NCI-H524 (cell line): ENCODE data around the gene MLLT10.

Experiments used
- DNase-seq, 2 experiments: peaks; one replicate each; lab custom pipeline; 2025; lab: John Stamatoyannopoulos, UW

The MLLT10 gene

DNA sequence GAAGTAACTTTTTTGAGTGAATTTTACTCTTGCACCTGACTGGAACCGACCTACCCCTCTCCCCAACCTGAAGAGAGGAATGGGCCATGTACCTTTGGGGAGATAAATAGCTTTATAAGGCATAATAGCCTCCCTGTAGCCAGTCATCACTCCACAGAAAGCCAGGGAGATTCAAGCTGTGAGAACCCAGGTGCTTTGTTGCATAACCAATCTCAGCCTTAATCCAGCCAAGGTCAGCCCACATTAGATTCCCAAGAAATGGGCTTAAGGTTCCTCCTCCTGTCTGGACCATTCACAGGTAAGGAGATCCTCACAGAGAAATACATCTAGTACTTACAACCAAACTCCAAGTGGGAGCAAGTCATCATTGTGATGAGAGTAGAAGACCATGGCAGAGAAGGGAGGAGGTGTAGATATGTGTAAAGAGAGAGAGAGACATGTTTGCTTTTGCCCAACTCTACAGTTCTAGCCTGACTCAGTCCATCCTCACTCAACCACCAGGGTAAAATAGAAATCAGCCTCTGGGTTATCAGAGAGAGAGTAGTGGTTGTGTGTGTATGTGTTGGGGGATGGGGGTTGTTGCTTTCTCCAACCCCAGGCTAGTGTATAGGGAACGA lies 32.2 kb upstream of the MLLT10 start:
- DNase-seq = no peak

DNA sequence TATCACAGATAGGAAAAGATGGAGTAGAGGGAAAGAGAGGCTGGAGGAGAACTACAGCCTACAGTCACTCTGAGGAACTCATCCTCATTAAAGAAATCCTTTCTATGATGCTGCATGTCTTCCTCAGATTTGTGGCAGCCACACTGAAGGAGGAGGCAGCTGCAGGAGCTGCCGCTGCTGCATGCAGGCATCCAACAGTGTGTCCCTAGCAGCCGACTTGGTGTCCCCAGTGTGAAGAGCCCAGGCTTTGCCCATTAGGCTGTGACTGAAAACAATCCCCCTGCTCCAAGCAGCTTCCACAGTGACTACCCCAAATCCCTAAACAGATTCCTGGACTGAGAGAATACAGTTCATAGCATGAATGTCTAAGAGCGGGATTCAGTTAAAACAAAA lies 31.7 kb upstream of the MLLT10 start:
- no peak for DNase-seq

DNA sequence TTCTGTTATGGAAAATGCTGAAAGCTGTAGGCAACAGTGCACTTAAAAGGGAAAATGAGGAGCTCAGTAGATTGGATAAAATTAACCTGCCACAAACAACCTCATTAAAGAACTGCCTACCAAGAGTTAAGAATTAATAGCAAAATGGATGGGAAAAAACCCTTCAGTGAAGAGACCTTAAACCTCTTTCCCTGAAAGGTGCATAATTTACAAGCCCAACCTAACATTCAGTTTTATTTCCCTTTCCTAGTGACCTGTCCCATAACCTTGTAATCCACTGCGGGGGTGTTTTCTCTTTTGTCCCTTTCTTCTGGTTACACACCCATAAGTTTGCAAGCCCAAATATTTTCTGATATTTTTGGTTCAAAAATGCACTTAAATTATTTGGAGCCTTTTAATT lies 30.5 kb upstream of the MLLT10 start:
- no peak for DNase-seq

DNA sequence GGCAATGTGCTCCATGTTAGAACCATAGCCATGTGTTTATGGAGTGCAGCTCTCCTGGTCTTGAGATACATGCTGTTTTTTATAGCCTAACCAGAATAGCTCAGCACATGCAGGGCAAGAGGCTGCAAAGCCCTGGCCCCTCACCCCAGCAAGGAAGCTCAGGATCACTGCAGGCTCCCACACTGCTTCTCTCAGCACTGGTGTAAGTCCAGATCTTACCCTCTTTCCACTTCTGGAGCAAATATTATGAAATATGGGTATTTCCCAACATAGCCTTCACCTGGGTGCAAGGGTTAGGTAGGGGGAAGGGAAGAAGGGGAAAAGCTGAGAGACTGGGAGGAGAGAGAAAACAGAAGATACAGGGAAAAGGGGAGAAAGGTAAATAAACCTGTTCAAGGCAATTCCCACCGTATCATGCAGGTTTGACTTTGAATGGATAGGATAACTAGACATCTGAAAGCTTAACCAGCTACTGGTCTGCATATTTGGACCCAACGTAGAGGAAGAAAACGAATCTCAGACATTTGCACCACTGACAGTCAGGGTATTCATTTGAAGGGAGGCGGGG lies 28.2 kb upstream of the MLLT10 start:
- no peak for DNase-seq

DNA sequence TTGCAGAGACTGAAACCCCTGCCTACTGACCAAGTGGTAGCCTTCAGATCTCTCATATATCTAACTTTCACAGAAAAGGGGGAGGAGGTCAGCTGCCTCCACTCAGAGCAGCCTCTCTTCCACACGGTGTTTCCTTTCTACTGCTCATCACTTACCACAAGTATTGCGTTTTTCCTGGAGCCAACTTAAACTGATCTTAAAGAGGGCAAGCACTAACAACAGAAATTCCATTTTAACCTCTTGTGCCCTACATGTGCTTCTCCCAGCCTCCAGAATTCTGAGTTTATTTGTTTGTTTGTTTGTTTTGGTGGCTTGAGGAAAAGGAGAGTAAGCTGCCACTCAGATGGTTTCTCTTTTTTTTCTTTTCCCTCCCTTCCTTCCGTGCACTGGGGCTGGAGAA lies 27.7 kb upstream of the MLLT10 start:
- no peak for DNase-seq

DNA sequence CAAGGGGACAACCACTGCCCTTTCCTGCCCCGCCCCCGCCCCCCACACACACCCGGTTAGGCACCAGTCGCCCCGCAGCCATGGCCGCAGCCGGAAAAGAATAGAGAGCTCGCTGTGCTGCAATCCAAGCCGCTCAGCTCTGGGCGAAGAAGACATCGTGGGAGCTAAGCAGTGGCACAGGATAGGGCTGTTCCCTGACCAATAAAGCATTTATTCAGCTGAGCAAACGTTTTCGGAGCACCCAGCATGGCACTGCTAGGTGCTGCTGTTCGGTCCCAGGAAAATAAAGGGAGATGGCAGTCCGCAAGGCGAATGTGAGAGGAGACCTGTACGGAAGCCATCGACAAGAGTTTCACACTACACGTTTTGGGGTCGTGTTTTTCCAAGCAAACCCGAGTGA lies 26.9 kb upstream of the MLLT10 start:
- no peak for DNase-seq

DNA sequence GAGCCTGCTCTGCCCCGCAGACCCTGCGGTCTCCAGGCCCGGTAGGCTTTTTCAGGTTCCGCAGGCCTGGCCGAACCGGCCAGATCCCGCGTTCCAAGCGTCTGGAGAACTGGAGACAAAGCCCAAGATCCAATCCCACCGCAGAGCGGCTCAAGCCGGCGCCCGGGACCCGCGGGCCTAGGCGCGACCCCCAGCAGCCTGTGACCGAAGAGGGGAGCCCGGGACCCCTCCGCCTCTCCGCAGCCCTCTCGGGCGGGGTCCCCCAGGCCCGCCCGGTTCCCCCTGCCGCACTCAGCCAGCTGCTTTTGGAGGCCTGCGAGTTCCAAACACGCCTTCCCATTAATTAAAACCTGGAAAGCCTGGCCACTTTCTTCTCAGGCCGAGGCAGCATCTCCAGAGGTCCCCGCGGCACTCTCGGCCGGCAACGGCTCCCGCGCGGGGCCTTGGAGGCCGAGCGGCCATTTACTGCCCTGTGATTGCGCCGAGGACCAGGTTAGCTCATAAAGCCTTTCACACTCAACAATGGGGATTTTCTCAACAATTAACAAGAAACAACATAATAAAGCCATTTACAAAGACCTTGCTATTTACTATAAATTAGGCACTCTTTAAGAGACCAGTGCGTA lies 25.2 kb upstream of the MLLT10 start:
- no peak for DNase-seq

DNA sequence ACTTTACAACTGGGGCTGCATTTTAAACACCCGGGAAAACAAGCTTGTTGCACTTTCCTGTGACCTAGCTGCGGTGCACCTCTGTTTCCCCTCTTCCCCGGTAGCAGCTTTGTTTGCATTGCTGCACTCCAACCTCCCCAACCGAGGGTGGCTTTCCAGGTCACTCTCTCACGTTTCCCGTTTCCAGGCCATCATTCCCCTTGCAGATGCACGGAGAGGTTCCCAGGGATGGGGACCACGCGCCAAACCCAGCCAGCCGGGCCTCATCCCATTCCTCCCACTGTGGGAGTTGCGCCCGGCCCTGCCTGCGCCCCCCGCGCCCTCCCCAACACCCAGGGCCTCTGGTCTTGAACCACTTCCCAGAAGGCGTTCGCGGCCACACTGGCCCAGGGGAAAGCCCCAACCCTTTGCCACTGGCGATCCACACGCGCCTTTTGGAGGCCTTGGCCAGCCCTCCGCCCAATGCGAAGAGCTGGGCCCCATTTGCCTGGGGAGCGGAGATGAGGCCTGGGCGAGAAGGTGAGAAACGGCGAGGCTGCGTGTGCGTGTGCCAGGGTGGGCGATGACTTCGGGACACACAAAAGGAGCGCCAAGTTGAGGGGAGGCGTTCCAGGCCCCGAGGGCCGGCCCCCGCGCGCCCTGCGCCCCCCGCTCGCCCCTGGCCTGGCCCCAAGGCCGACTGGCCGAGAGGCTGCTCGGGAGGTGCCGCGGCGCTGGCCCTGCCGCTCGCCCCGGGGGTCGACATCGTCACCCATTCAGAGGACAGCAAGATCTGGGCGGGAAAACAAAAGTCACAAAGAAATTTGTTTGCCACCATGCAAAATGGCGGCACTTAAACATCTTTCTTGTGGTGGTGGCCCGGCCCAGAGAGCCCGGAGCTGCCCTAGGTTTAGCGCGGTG lies 24.4 kb upstream of the MLLT10 start:
- DNase-seq = no peak

DNA sequence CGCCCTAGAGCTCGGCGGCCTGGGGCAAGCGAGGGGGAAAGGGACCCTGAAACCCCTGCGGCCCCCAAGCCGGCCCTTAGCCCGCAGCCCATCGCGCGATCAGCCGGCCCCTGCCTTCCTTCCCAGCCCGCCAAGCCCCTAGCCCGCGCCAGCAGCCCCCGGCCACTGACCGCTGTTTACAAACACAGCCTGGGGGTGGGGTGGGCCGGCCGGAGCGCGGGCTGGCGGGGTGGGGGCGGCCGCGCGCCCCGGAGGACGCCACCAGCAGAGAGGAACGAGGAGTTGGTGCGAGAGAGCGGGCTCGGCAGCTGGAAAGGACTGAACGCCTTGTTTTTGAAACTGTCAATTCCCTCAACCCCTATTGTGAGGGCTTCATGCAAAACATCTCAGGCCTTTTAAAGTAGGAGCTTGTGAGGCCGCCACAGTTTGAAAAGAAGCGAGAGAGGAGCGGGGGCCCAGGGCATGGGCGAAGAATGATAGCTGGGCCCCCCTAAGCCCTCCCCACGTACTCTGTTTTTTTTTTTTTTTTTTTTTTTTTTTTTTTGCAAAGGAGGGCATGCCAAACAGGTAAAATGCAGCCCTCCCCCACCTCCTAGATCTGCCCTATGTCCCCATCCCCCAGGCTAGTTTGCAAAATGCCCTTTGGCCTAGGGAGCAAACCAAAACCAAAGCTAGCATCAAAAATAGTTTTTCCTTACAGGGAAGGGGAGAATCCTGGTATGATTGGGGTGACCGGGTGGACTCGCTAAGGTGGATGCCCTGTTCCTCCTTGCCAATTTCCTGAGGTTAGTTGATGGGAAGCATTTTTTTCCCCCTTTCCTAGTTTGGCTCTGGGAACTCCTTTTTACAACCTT lies 23.6 kb upstream of the MLLT10 start:
- no peak for DNase-seq

DNA sequence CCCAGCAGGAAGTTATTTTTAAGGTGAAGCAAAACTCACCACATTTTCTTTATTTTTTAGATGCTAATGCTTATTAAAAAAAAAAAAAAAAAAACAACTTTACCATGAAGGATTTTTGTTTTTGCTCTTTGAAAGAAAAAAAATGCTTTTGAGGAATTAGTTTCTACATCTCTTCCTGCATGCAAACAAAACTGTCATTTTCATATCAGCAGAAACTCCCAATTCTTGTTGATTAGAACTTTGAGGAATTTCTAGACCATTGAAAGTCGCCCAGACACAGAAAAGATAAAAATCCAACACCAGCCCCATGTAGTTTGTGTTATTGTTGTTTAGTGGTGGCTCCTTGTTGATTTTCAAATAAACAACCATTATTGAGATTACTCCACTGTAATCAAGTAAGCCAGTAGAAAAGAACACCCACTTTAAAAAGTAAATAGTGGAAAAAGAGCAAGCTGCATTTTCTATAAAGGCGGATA lies 22.9 kb upstream of the MLLT10 start:
- DNase-seq = no peak

DNA sequence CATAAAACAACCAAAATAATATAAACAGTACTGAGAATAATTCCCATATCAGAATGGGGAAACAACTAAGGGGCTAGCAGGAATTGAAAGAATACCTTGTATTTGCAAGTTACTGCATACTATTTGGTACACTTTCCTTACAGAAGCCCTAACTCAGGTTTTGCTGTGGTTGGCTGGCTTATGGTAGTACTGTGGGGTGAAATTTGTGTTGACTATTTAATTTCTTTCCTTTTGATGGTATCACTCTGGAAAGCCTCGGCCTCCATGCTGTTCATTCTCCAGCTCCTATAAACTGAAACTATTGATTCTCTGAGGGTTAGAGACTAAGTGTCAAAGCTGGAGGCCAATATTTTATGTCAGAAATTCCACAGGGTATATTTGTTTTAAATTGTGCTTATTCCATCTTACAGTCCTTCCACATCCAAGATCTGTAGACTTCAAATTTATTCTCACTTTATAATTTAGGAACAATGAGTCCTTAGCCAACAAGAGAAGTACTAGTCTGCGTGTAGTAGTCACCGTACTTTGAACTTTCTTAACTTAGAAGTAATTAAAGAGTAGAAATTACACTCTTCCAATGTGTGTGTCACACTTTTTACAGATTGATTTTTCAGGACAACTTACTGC lies 22.0 kb upstream of the MLLT10 start:
- no peak for DNase-seq

DNA sequence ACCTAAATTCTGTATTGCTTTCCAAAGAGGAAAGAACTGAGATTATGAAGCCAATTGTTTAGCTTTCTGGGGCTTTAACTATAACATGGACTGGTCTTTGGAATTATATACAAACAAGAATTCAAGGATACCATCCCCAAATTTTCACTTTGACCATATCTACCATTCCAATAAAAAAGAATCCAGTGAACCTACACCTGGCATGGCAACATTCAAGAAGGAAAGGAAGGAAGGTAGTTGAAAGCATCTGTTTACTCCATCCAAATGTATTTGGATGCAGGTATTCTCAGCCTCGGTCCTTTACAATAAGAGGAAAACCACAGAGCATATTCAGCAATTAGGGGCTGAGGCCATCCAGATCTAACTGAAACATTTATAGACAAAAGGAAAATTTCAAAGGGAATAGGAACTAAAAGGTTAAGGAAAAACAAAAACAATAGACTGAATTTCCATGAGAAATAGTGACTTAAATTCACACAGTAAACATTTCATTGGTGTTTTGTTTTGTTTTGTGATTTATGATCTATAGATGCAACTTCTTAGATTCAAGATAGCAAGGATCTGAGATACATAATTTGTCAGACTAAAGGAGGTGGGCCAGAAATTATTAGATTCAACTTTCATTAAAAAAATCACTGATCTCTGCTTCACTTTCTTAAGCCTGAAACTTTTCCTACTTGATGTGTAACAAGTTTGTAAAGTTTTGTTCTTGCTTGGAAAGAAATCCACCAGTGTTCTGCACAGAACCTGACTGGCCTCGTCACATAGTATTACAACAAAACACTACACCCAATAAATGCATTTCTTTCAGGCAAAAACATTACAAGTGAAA lies 21.2 kb upstream of the MLLT10 start:
- DNase-seq = no peak

DNA sequence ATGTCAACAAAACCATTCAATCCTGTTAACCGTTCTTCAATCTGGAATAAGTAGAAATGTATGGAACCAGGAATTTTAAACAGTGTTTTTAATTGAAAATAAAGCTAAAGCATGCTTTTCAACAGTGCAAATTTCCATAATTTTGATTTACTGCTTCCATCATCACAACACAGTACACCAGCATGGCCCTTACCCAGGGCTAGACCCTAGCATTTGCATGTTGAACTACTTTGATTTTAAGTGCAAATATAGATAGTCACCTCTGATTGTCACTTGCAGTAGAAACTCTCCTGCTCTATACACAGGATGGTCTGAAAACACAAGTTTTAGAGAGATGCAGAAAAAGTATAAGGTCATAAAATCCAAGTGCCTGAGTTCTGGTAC lies 20.6 kb upstream of the MLLT10 start:
- no peak for DNase-seq

DNA sequence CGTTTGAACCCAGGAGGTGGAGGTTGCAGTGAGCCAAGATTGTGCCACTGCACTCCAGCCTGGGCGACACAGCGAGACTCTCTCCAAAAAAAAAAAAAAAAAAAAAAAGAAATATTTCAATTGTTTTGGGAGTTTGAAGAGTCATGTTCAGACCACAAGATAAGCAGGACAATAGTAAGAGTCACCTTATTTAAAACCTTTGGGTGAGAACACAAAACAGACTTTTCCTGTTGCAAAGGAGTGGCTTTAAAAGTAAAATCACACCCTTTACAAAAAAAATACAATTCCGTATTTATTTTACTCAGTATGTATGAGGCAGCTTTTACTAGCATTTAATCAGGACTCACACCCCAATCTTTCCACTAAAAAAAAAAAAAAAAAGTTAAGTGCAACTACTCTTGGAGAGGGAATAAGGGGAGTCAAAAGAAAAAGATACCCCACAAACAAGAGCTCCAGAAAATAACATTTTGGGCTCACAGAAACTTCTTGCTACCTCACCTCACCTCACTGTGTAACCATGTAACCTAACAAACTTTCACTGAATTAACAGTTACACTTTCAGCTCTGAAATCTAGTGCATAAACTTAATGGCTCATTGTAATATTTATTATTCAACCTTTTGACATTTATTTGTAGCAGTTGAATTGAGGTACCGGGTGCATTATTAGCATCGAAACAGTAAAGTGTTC lies 19.8 kb upstream of the MLLT10 start:
- no peak for DNase-seq

DNA sequence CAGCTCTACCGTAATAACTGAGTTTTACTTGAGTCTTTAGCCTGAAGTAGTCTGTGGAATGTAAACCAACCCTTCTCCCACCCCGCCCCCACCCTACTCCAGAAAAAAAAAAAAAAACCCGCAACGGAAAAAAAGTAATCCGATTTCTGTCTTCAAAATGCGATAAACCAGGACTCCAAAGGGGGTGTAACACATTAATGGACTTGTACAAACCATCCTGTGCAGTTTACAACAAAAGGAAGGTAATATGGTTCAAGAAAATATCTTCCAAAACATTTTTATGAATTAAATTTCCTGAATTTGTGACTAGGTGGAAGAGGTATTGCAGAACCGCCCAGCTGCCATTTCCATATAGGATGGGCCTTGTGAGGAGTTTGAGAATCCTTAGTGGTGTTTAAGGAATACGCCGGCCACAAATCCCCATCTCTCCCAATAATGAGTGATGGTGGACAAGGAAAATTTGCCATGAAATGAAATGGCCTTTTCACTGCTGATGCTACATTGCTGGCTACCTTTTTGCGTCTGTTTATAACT lies 19.1 kb upstream of the MLLT10 start:
- DNase-seq = peak in 1 of 2 experiments; percentile 26

DNA sequence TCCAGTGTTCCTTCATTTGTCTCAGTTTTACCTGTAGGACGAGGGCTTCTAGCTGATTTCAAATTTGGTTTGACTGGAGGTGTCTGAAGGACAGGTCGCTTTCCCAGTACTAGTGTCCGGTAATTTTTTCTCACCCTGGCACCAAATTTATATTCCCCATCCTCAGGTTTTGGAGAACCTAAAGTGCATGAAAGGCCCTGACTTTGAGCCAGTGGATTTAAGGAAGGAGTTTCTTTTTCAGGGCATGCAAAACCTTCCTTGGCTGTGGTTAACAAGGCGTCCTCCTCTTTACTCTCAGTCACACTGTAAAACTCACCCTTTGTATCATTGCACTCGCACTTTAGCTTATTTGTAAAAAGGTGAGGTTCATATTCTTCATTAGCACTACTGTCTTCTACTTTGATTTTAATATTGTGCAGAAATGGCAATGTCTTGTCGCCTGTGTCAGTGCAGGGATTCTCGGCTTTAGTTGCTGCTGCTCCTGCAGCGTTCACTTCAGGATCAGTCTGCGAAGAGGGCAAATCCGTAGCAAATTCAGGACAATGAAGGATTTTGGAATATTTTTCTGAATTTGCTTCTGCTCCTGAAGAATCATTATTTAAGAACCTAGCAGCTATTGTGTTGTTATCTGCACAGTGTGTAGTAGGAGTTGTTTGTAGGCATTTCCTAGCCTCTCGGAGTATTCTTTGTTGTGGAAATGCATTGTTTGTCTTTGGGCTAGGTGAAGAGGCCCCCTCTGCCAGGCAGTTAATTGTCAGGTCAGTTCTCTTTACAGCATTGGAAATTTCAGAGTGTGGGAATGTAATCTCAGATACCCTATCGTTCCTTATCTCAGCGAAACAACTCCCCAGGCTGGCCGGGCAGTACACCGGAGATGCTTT lies 18.4 kb upstream of the MLLT10 start:
- no peak for DNase-seq

DNA sequence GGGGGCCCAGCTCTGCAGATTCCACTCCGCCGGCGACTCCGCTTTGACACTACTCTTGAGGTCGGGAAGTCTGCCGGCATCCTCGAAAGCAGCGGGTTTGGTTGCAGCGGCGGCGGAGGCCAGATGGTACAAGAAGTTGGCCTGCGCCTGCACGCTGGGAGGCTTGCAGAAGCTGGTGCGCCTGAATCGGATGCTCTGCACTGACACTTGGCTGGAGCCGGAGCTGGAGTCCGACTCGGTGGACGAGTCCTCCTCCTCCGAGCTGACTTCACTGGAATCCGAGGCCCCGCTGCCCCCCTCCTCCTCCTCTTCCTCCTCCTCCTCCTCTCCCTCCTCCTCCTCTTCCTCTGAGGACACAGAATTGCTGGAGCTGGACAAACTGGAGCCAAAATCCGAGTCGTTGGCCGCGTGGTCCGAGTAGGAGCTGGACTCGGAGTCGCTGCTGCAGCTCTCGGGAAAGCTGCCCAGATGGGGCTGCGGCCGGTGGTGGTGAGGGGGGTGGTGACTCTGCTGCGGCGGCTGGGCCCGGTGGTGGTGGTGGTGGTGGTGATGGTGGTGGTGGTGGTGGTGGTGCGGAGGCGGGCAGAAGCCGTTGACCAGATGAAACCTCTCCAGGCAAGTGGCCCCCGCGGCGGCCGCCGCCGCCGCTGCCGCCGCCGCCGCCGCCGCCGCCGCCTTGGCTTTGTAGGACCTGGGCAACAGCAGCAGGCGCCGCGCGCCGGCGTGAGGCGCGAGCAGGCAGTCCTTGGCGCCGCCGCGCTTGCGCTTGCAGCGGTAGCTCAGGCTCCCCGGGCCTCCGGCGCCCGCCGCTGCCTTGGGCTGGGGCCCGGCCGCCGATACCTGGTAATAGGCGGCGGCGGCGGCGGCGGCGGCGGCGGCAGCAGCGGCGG lies 17.5 kb upstream of the MLLT10 start:
- DNase-seq = peak in 1 of 2 experiments; percentile 49
